ENCODE data around the gene HDGFL3. TPM values are rescaled to one million over a fixed set of nuclear protein-coding genes. Genes with fewer than 3 reads are reported as not detected.

HDGFL3 gene
- total and polyA plus RNA-seq, 7 donors: 2.6 to 10.4 (median 4.8) TPM

- intact Hi-C loops (cut with DNase I): no loop called here
- H3K27ac ChIP-seq: peak overlapping the region; percentile 65
- peaks cover 27% of the 10 kb centered on the region for H3K4me1 ChIP-seq
- H3K36me3 ChIP-seq (ENCODE audit: insufficient read depth in 1 of 2, low read depth in 1 of 2): no peaks in the 10 kb centered on the region
- DNase-seq (no peak), ATAC-seq (no peak)
- 81 to 85% (median 83%) methylated on average over 5 of the region's 5 CpGs for WGBS, 3 donors
- TF ChIP-seq CTCF (IDR thresholded peaks at IDR 0.05): no peak
- no peaks in the 10 kb centered on the region for H3K9me3 ChIP-seq
- no peaks in the 10 kb centered on the region for H3K27me3 ChIP-seq (ENCODE audit: insufficient read depth in 3 of 3, low read length in 2 of 3)
- H3K4me3 ChIP-seq: no peak overlapping the region
Measured at GRCh38 chr15:83081256-83082014, 126.2 kb downstream of the HDGFL3 start.

- 66 to 74% (median 66%) methylated on average over 7 of the region's 7 CpGs for WGBS, 3 donors
- H3K27me3 ChIP-seq (ENCODE audit: insufficient read depth in 3 of 3, low read length in 2 of 3): no peaks in the 10 kb centered on the region
- peaks cover 22% of the 10 kb centered on the region for H3K4me1 ChIP-seq
- no peak overlapping the region for H3K4me3 ChIP-seq
- TF ChIP-seq CTCF (IDR thresholded peaks at IDR 0.05): no peak
- H3K27ac ChIP-seq: peak overlapping the region; percentile 85
- no peak for DNase-seq
- intact Hi-C loops (cut with DNase I): no loop called here
- peaks cover under 1% of the 10 kb centered on the region for H3K9me3 ChIP-seq
- ATAC-seq: no peak
- no peaks in the 10 kb centered on the region for H3K36me3 ChIP-seq (ENCODE audit: insufficient read depth in 1 of 2, low read depth in 1 of 2)
Measured at GRCh38 chr15:83078712-83079111, 128.9 kb downstream of the HDGFL3 start.

Other genes starting within 250 kb of the HDGFL3 start
- gene RAMAC, start 221.6 kb downstream of the HDGFL3 start, total RNA-seq: 10 to 100 TPM; 17.0 to 21.8 (median 19.9) TPM
- gene RAMAC, start 221.6 kb downstream of the HDGFL3 start, polyA plus RNA-seq: 10 to 100 TPM; 23.8 to 43.3 (median 43.0) TPM
- 10 to 100 TPM in 3 of 4 donors, 1 to 10 TPM in 1; 6.3 to 11.4 (median 11.2) TPM for gene C15orf40, start 196.2 kb downstream of the HDGFL3 start, total RNA-seq
- gene C15orf40, start 196.2 kb downstream of the HDGFL3 start, polyA plus RNA-seq: 10 to 100 TPM; 11.3 to 16.2 (median 12.2) TPM
- gene BTBD1, start 140.6 kb downstream of the HDGFL3 start, total RNA-seq: 100 to 1,000 TPM; 133 to 193 (median 157) TPM
- gene BTBD1, start 140.6 kb downstream of the HDGFL3 start, polyA plus RNA-seq: 100 to 1,000 TPM in 1 of 3 donors, 10 to 100 TPM in 2; 93.5 to 170 (median 98.9) TPM
- 10 to 100 TPM in 3 of 4 donors, 1 to 10 TPM in 1; 9.2 to 23.4 (median 16.5) TPM for gene TM6SF1, start 100.2 kb downstream of the HDGFL3 start, total RNA-seq
- gene TM6SF1, start 100.2 kb downstream of the HDGFL3 start, polyA plus RNA-seq: 10 to 100 TPM; 10.7 to 17.5 (median 13.8) TPM
- gene BNC1, start 76.8 kb upstream of the HDGFL3 start, total RNA-seq: under 1 TPM; 0.10 to 0.26 (median 0.15) TPM
- under 1 TPM; 0.04 to 0.10 (median 0.09) TPM for gene BNC1, start 76.8 kb upstream of the HDGFL3 start, polyA plus RNA-seq
- not detected for gene SH3GL3, start 239.5 kb upstream of the HDGFL3 start, total RNA-seq
- under 1 TPM in 1 of 3 donors, not detected in 2; 0.05 TPM for gene SH3GL3, start 239.5 kb upstream of the HDGFL3 start, polyA plus RNA-seq